IMR-90 (cell line): Measurements from ENCODE around the gene RAN. TPM values are rescaled to one million over a fixed set of nuclear protein-coding genes. Genes with fewer than 3 reads are reported as not detected.
"Not testable (repeated sequence)": the region's sequence is repeated elsewhere in the genome, so short reads cannot be mapped to it uniquely, and the experiment has no call there.

Experiments
- ATAC-seq: fragments of 200-7000 bp; cut with Tn5 transposase; 2 replicates; pipeline ENCODE4 v1.9.1; 2020; ENCODE audit warnings: low read depth, mild to moderate bottlenecking, moderate library complexity
- BruUV-seq: library from RNA; stranded (reverse); fragments of 400-500 nt; replicated peaks from 2 replicates; lab custom pipeline; 2021; lab: Mats Ljungman, UMichigan
- CTCF ChIA-PET: fragments of 300-600 bp; formaldehyde crosslinking; extraction: SDS; loops from one replicate; lab custom pipeline; 2021; ENCODE audit warnings: antibody characterized with exemption; lab: Yijun Ruan, JAX
- POLR2A ChIA-PET: fragments of 300-600 bp; sonication (Branson Sonifier 250); formaldehyde crosslinking; loops from one replicate; lab custom pipeline; 2022; ENCODE audit warnings: antibody characterized with exemption; ENCODE audit not compliant: unreplicated experiment; lab: Charles Lee
- DNase-seq: peaks from one replicate; pipeline ENCODE4 v3.0.0; 2013
- H2AFZ ChIP-seq: replicated peaks from 2 replicates; pipeline ENCODE3; 2013; ENCODE audit warnings: low read length, mild to moderate bottlenecking; ENCODE audit not compliant: poor library complexity
- H2AK5ac ChIP-seq: 2 replicates; pipeline ENCODE4 v1.6.1; 2013; ENCODE audit warnings: low read depth, low read length, inconsistent platforms
- H2AK9ac ChIP-seq: replicated peaks from 2 replicates; pipeline ENCODE3; 2013; ENCODE audit warnings: mild to moderate bottlenecking, low read depth, low read length, moderate library complexity; ENCODE audit not compliant: poor library complexity
- H2BK120ac ChIP-seq: 2 replicates; pipeline ENCODE4 v1.6.1; 2013; ENCODE audit warnings: low read depth, low read length, inconsistent platforms
- H2BK15ac ChIP-seq: 3 replicates; pipeline ENCODE4 v1.6.1; 2013; ENCODE audit warnings: low read depth, low read length, inconsistent platforms
- H2BK20ac ChIP-seq: 2 replicates; pipeline ENCODE4 v1.6.1; 2013; ENCODE audit warnings: low read depth, mild to moderate bottlenecking, inconsistent platforms, low read length, moderate library complexity
- H2BK5ac ChIP-seq: 2 replicates; pipeline ENCODE4 v1.6.1; 2013; ENCODE audit warnings: mild to moderate bottlenecking, low read depth, low read length, inconsistent platforms; ENCODE audit not compliant: poor library complexity, severe bottlenecking
- H3K14ac ChIP-seq: replicated peaks from 2 replicates; pipeline ENCODE4 v1.6.1; 2013; ENCODE audit warnings: low read depth, low read length, inconsistent platforms
- H3K18ac ChIP-seq: 2 replicates; pipeline ENCODE4 v1.6.1; 2013; ENCODE audit warnings: low read depth, low read length, control low read depth
- H3K23ac ChIP-seq: 2 replicates; pipeline ENCODE4 v1.6.1; 2013; ENCODE audit warnings: low read depth, low read length, inconsistent platforms
- H3K27ac ChIP-seq: 2 replicates; pipeline ENCODE4 v1.5.1; 2013; ENCODE audit warnings: mild to moderate bottlenecking, control low read depth, low read length; ENCODE audit not compliant: insufficient read depth
- H3K27me3 ChIP-seq: 2 replicates; pipeline ENCODE4 v1.6.1; 2013; ENCODE audit warnings: low read length; ENCODE audit not compliant: control insufficient read depth, insufficient read depth
- H3K36me3 ChIP-seq: 2 replicates; pipeline ENCODE4 v1.6.1; 2013; ENCODE audit warnings: low read length, mixed read lengths; ENCODE audit not compliant: control insufficient read depth, insufficient read depth
- H3K4ac ChIP-seq: 2 replicates; pipeline ENCODE4 v1.6.1; 2013; ENCODE audit warnings: low read depth, low read length, inconsistent platforms
- H3K4me1 ChIP-seq: 2 replicates; pipeline ENCODE4 v1.6.1; 2013; ENCODE audit warnings: low read length, mixed read lengths; ENCODE audit not compliant: control insufficient read depth, insufficient read depth
- H3K4me2 ChIP-seq: 2 replicates; pipeline ENCODE4 v1.6.1; 2013; ENCODE audit warnings: low read depth, mild to moderate bottlenecking, control low read depth, low read length, moderate library complexity
- H3K4me3 ChIP-seq: 2 replicates; pipeline ENCODE4 v1.5.1; 2013; ENCODE audit warnings: low read depth, mild to moderate bottlenecking, control low read depth, low read length, moderate library complexity; ENCODE audit not compliant: insufficient read depth
- H3K56ac ChIP-seq: 2 replicates; pipeline ENCODE4 v1.6.1; 2013; ENCODE audit warnings: low read length, inconsistent platforms; ENCODE audit not compliant: insufficient read depth; ENCODE audit errors: extremely low read depth
- H3K79me1 ChIP-seq, 2 experiments: 2 replicates each; pipeline ENCODE4 v1.6.1; 2013; ENCODE audit warnings: low read length in 2 of 2, inconsistent platforms in 1 of 2, low read depth in 1 of 2
- H3K9ac ChIP-seq: 2 replicates; pipeline ENCODE4 v1.6.1; 2013; ENCODE audit warnings: low read depth, low read length, control low read depth
- H3K9me1 ChIP-seq: 2 replicates; pipeline ENCODE4 v1.6.1; 2013; ENCODE audit warnings: low read length, inconsistent platforms; ENCODE audit not compliant: insufficient read depth
- H3K9me3 ChIP-seq: 2 replicates; pipeline ENCODE4 v1.6.1; 2013; ENCODE audit warnings: low read length; ENCODE audit not compliant: control insufficient read depth, insufficient read depth
- H4K20me1 ChIP-seq: 2 replicates; pipeline ENCODE4 v1.6.1; 2013; ENCODE audit warnings: low read length, inconsistent platforms; ENCODE audit not compliant: insufficient read depth
- H4K5ac ChIP-seq: 2 replicates; pipeline ENCODE4 v1.6.1; 2013; ENCODE audit warnings: mild to moderate bottlenecking, low read depth, low read length, control low read depth
- H4K8ac ChIP-seq, 2 experiments: 2 replicates each; pipeline ENCODE4 v1.6.1; 2013; ENCODE audit warnings: low read depth in 2 of 2, low read length in 2 of 2, control low read depth in 1 of 2, inconsistent platforms in 1 of 2
- H4K91ac ChIP-seq: 2 replicates; pipeline ENCODE4 v1.6.1; 2013; ENCODE audit warnings: low read depth, low read length, inconsistent platforms; ENCODE audit not compliant: insufficient read depth
- CEBPB ChIP-seq: IDR thresholded peaks from 2 replicates; pipeline ENCODE4 v1.6.1; 2012; ENCODE audit warnings: low read depth, low read length, improper control_type of control experiment
- MAFK ChIP-seq: IDR thresholded peaks from 2 replicates; pipeline ENCODE4 v1.6.1; 2012; ENCODE audit warnings: low read depth, low read length, improper control_type of control experiment
- MXI1 ChIP-seq: IDR thresholded peaks from 2 replicates; pipeline ENCODE4 v1.6.1; 2012; ENCODE audit warnings: low read depth, mild to moderate bottlenecking, low read length, moderate library complexity, borderline replicate concordance
- POLR2A ChIP-seq: IDR thresholded peaks from 2 replicates; pipeline ENCODE4 v1.6.1; 2012; ENCODE audit warnings: mild to moderate bottlenecking, low read depth, low read length
- RAD21 ChIP-seq: IDR thresholded peaks from 2 replicates; pipeline ENCODE4 v1.6.1; 2012; ENCODE audit warnings: low read length, improper control_type of control experiment
- RCOR1 ChIP-seq: IDR thresholded peaks from 2 replicates; pipeline ENCODE4 v1.6.1; 2012; ENCODE audit warnings: mild to moderate bottlenecking, low read length, improper control_type of control experiment; ENCODE audit not compliant: insufficient replicate concordance
- SMC3 ChIP-seq: fragments of 150-350 bp; IDR thresholded peaks from 2 replicates; pipeline ENCODE4 v1.6.1; 2016; ENCODE audit warnings: low read depth, mild to moderate bottlenecking, antibody characterized with exemption, low read length, moderate library complexity
- WGBS, 2 experiments: methylation state at CpG; one replicate each; pipeline versions ENCODE4 v1.1.5 to v1.1.7; 2013; ENCODE audit warnings: missing lambda C conversion rate in 2 of 2; ENCODE audit not compliant: insufficient read length in 1 of 2; ENCODE audit errors: extremely low coverage in 2 of 2; 5-methylcytosine and 5-hydroxymethylcytosine counted together
- dilution Hi-C: fragments of 300-500 bp; cut with HindIII; formaldehyde crosslinking; loops from one replicate; pipeline ENCODE4 v1.14.3; 2018; ENCODE audit warnings: low sequenced_read_pairs; ENCODE audit not compliant: unreplicated experiment
- in situ Hi-C: fragments of 300-500 bp; cut with MboI; formaldehyde crosslinking; loops from 3 replicates; pipeline ENCODE4 v1.14.3; 2019; ENCODE audit warnings: low sequenced_read_pairs, inconsistent platforms, mixed read lengths
- intact Hi-C: fragments of 100-400 bp; cut with micrococcal nuclease; formaldehyde crosslinking; loops from 2 replicates; pipeline ENCODE4 v1.10.0; 2022
- polyA plus RNA-seq, 3 experiments: library from polyadenylated mRNA; depleted of rRNA; stranded (reverse); fragments of >200 nt; gene quantifications; 2 replicates each; pipeline ENCODE4 v1.2.3, GENCODE V29; 2012; ENCODE audit warnings: low replicate concordance in 1 of 3
- total RNA-seq: library from RNA; depleted of rRNA; stranded (reverse); fragments of >200 nt; gene quantifications from 2 replicates; pipeline ENCODE4 v1.2.3, GENCODE V29; 2012

RAN gene
- total and polyA plus RNA-seq, 2 of the 4 experiments (the other 2 are of a cell fraction) = 910 to 984 TPM

GRCh38 chr12:130904064-130904463 is 32.2 kb downstream of the RAN start:
- BruUV-seq = no TSS peak
- H2AFZ ChIP-seq = no peak overlapping the region
- H3K9me3 ChIP-seq = peaks cover 1% of the 10 kb centered on the region; the same call in 1 of the 2 replicates
- no peaks in the 10 kb centered on the region for H3K9me1 ChIP-seq
- no peak overlapping the region for H2BK20ac ChIP-seq
- H3K4me3 ChIP-seq = no peak overlapping the region
- H3K4me2 ChIP-seq = no peak overlapping the region
- no peak overlapping the region for H3K27ac ChIP-seq
- in situ Hi-C loops (no loop called here), intact Hi-C loops (no loop called here), dilution Hi-C loops (no loop called here)
- H3K79me1 ChIP-seq = no peaks in the 10 kb centered on the region
- H3K27me3 ChIP-seq = no peaks in the 10 kb centered on the region
- H2AK9ac ChIP-seq = no peak overlapping the region
- CTCF ChIA-PET = no interaction called here
- H3K4ac ChIP-seq = no peak overlapping the region
- DNase-seq (no peak), ATAC-seq (no peak)
- no peak overlapping the region for H2BK120ac ChIP-seq
- no peak overlapping the region for H2AK5ac ChIP-seq
- TF ChIP-seq CEBPB (no peak), RAD21 (no peak), MAFK (no peak), MXI1 (no peak), POLR2A (no peak), SMC3 (no peak), RCOR1 (no peak)
- H4K5ac ChIP-seq = no peak overlapping the region
- no peak overlapping the region for H2BK15ac ChIP-seq
- H3K23ac ChIP-seq = no peak overlapping the region
- H4K91ac ChIP-seq = no peak overlapping the region
- H3K56ac ChIP-seq = no peak overlapping the region
- no peaks in the 10 kb centered on the region for H4K20me1 ChIP-seq
- no peak overlapping the region for H2BK5ac ChIP-seq
- no peaks in the 10 kb centered on the region for H3K4me1 ChIP-seq
- H3K14ac ChIP-seq = no peak overlapping the region
- POLR2A ChIA-PET = no interaction called here
- H3K18ac ChIP-seq = no peak overlapping the region
- H3K36me3 ChIP-seq = no peaks in the 10 kb centered on the region
- H3K9ac ChIP-seq = no peak overlapping the region
- no peak overlapping the region for H4K8ac ChIP-seq
- no CpG with 5 or more reads among the region's 2 CpGs for WGBS, 2 experiments

GRCh38 chr12:130904936-130905455 is 33.1 kb downstream of the RAN start:
- H3K23ac ChIP-seq, H2BK120ac ChIP-seq, H3K9me1 ChIP-seq, H4K5ac ChIP-seq, POLR2A ChIA-PET, intact Hi-C loops, in situ Hi-C loops, H3K36me3 ChIP-seq, DNase-seq, H4K91ac ChIP-seq, CTCF ChIA-PET, H3K4me2 ChIP-seq, H3K27ac ChIP-seq, H3K18ac ChIP-seq, ATAC-seq, H2BK20ac ChIP-seq, H3K4me3 ChIP-seq, H2BK15ac ChIP-seq, H4K8ac ChIP-seq, H3K27me3 ChIP-seq, H2BK5ac ChIP-seq, H3K14ac ChIP-seq, H3K4me1 ChIP-seq, H3K9ac ChIP-seq, dilution Hi-C loops, H2AK5ac ChIP-seq, H3K9me3 ChIP-seq, H2AK9ac ChIP-seq, H3K79me1 ChIP-seq, H3K4ac ChIP-seq, H3K56ac ChIP-seq, BruUV-seq, H4K20me1 ChIP-seq, H2AFZ ChIP-seq: not testable (repeated sequence)
- no CpG with 5 or more reads among the region's 31 CpGs for WGBS, 2 experiments
